Liver (tissue), 9 donors: ENCODE data around the gene SCGB1D1. TPM values are rescaled to one million over a fixed set of nuclear protein-coding genes. Genes with fewer than 3 reads are reported as not detected.

ENCODE experiments used
- DNase-seq: peaks from one replicate; pipeline ENCODE4 v3.0.0-alpha.2; 2017; ENCODE audit warnings: low spot score
- H3K27ac ChIP-seq, 2 donors: one replicate each; pipeline ENCODE4 v1.7.0; 2013; ENCODE audit warnings: inconsistent platforms in 2 of 2, low read length in 2 of 2, control low read depth in 1 of 2, low read depth in 1 of 2, mild to moderate bottlenecking in 1 of 2
- H3K27me3 ChIP-seq, 4 donors: one replicate each; pipeline versions ENCODE4 v1.6.1 to v1.7.0; 2013; ENCODE audit warnings: low read length in 3 of 4, inconsistent platforms in 1 of 4, mild to moderate bottlenecking in 1 of 4, moderate library complexity in 1 of 4; ENCODE audit not compliant: control insufficient read depth in 4 of 4, insufficient read depth in 4 of 4
- H3K36me3 ChIP-seq, 4 donors: one replicate each; pipeline versions ENCODE4 v1.6.1 to v1.7.0; 2013; ENCODE audit warnings: low read length in 3 of 4, mild to moderate bottlenecking in 3 of 4, low read depth in 1 of 4, moderate library complexity in 1 of 4; ENCODE audit not compliant: control insufficient read depth in 4 of 4, insufficient read depth in 3 of 4
- H3K4me1 ChIP-seq, 4 donors: one replicate each; pipeline versions ENCODE4 v1.6.1 to v1.7.0; 2013; ENCODE audit warnings: low read length in 3 of 4, mild to moderate bottlenecking in 3 of 4, moderate library complexity in 1 of 4; ENCODE audit not compliant: control insufficient read depth in 4 of 4, insufficient read depth in 4 of 4
- H3K4me3 ChIP-seq, 3 donors: one replicate each; pipeline versions ENCODE4 v1.6.1 to v1.7.0; 2013; ENCODE audit warnings: low read length in 3 of 3, control low read depth in 1 of 3, low read depth in 1 of 3, mild to moderate bottlenecking in 1 of 3
- H3K9ac ChIP-seq, 2 donors: one replicate each; pipeline ENCODE4 v1.7.0; 2013; ENCODE audit warnings: low read length in 2 of 2, mild to moderate bottlenecking in 2 of 2, moderate library complexity in 2 of 2, control low read depth in 1 of 2, low read depth in 1 of 2
- H3K9me3 ChIP-seq, 4 donors: one replicate each; pipeline versions ENCODE4 v1.6.1 to v1.7.0; 2013; ENCODE audit warnings: low read length in 3 of 4; ENCODE audit not compliant: control insufficient read depth in 4 of 4
- EGR1 ChIP-seq, 2 donors: IDR thresholded peaks; 2 replicates each; pipeline ENCODE4 v1.6.1; 2016 to 2018; ENCODE audit warnings: antibody characterized with exemption in 2 of 2, low read depth in 2 of 2
- FOXA1 ChIP-seq: IDR thresholded peaks from 2 replicates; pipeline ENCODE4 v1.6.1; 2016; ENCODE audit warnings: antibody characterized with exemption
- FOXA2 ChIP-seq: IDR thresholded peaks from 2 replicates; pipeline ENCODE4 v1.6.1; 2016; ENCODE audit warnings: antibody characterized with exemption
- GABPA ChIP-seq, 2 donors: IDR thresholded peaks in 1 of 2; conservative IDR thresholded peaks in 1 of 2; 2 replicates each; pipeline ENCODE4 v1.6.1; 2016; ENCODE audit warnings: antibody characterized with exemption in 2 of 2, mild to moderate bottlenecking in 1 of 2, moderate library complexity in 1 of 2
- RAD21 ChIP-seq, 2 donors: IDR thresholded peaks; 2 replicates each; pipeline ENCODE4 v1.6.1; 2016; ENCODE audit warnings: antibody characterized with exemption in 2 of 2, mild to moderate bottlenecking in 2 of 2
- SP1 ChIP-seq: IDR thresholded peaks from 2 replicates; pipeline ENCODE4 v1.6.1; 2018; ENCODE audit warnings: antibody characterized with exemption, mild to moderate bottlenecking
- TAF1 ChIP-seq: conservative IDR thresholded peaks from 2 replicates; pipeline ENCODE4 v1.6.1; 2016; ENCODE audit warnings: antibody characterized with exemption, mild to moderate bottlenecking
- WGBS: extraction: QIAGEN DNeasy Blood & Tissue Kit; methylation state at CpG from one replicate; pipeline ENCODE4 v1.1.7; 2013; 5-methylcytosine and 5-hydroxymethylcytosine counted together
- polyA plus RNA-seq, 2 donors: library from polyadenylated mRNA; stranded (reverse) in 1 of 2; unstranded in 1 of 2; fragments of 200-250 nt in 1 of 2; fragments of >200 nt in 1 of 2; fragmentation: Nextera tagmentation in 1 of 2; extraction: Ambion mirVana in 1 of 2; gene quantifications; one replicate each; pipeline versions ENCODE4 v1.2.1 to v1.2.3, GENCODE V29; 2013 to 2015
- total RNA-seq, 2 donors: library from RNA; depleted of rRNA; stranded (reverse); fragments of >200 nt; gene quantifications; one replicate each; pipeline ENCODE4 v1.2.3, GENCODE V29; 2014
- TF ChIP-seq, protein P1 (sequence below): fragments of 150-350 bp; IDR thresholded peaks from 2 replicates; pipeline ENCODE4 v1.5.1; 2017; ENCODE audit warnings: improper control_type of control experiment, low read depth, low read length; ENCODE audit not compliant: missing input control
- TF ChIP-seq, protein P2 (sequence below): IDR thresholded peaks from 2 replicates; pipeline ENCODE4 v1.6.1; 2016; ENCODE audit warnings: antibody characterized with exemption
- donor health status: healthy.
- donor health status: healthy.
- donor health status: healthy.
- donor health status: healthy.
- donor health status: healthy.

The SCGB1D1 gene
- total and polyA plus RNA-seq, 4 donors: not detected

DNA sequence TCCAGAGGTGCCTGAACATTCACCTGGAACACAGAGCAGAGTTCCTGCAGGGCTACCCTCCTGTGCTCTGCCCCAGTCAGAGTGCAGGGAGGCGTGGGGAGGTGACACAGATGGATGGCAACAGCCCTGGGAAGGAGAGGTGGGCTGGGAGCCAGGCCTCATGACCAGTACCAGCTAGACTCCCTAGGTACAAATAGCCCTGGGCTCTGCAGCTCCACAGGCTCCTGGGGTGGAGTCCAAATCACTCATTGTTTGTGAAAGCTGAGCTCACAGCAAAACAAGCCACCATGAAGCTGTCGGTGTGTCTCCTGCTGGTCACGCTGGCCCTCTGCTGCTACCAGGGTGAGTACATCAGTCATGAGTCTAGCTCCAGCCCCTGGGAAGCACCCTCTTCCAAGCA lies 52.0 kb downstream of the SCGB1D1 start, which contains the start of gene SCGB1D2:
SCGB1D2 (plus strand) TSS at position 219 of the 400 bp plus-strand sequence; CDS start at position 288, 69 bp downstream.
- H3K36me3 ChIP-seq: no peaks in the 10 kb centered on the region
- no peak for DNase-seq
- no peak for TF ChIP-seq SP1
- no peak for TF ChIP-seq FOXA2
- no peak for TF ChIP-seq FOXA1
- no peak for TF ChIP-seq GABPA (IDR thresholded peaks at IDR 0.05 in 1 of 2, conservative IDR thresholded peaks at IDR 0.05 in 1 of 2)
- TF ChIP-seq, protein P1, sequence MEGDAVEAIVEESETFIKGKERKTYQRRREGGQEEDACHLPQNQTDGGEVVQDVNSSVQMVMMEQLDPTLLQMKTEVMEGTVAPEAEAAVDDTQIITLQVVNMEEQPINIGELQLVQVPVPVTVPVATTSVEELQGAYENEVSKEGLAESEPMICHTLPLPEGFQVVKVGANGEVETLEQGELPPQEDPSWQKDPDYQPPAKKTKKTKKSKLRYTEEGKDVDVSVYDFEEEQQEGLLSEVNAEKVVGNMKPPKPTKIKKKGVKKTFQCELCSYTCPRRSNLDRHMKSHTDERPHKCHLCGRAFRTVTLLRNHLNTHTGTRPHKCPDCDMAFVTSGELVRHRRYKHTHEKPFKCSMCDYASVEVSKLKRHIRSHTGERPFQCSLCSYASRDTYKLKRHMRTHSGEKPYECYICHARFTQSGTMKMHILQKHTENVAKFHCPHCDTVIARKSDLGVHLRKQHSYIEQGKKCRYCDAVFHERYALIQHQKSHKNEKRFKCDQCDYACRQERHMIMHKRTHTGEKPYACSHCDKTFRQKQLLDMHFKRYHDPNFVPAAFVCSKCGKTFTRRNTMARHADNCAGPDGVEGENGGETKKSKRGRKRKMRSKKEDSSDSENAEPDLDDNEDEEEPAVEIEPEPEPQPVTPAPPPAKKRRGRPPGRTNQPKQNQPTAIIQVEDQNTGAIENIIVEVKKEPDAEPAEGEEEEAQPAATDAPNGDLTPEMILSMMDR: no peak
- no peak for TF ChIP-seq EGR1 (IDR thresholded peaks at IDR 0.05; ENCODE audit: low read depth in 2 of 2)
- TF ChIP-seq TAF1: no peak
- TF ChIP-seq, protein P2, sequence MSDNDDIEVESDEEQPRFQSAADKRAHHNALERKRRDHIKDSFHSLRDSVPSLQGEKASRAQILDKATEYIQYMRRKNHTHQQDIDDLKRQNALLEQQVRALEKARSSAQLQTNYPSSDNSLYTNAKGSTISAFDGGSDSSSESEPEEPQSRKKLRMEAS: no peak
- TF ChIP-seq RAD21 (IDR thresholded peaks at IDR 0.05): no peak
- no peak within 1 kb of the TSS for H3K9ac ChIP-seq
- no peak within 1 kb of the TSS for H3K27ac ChIP-seq
- no peaks in the 10 kb centered on the region for H3K4me1 ChIP-seq
- 21% methylated on average over 3 of the region's 3 CpGs for WGBS
- H3K9me3 ChIP-seq: no peaks in the 10 kb centered on the region
- no peaks in the 10 kb centered on the region for H3K27me3 ChIP-seq
- no peak within 1 kb of the TSS for H3K4me3 ChIP-seq

Other genes starting within 250 kb of the SCGB1D1 start
- 1 to 10 TPM; 1.3 to 1.6 TPM for gene BEST1, start 239.9 kb upstream of the SCGB1D1 start, total RNA-seq
- gene BEST1, start 239.9 kb upstream of the SCGB1D1 start, polyA plus RNA-seq: under 1 TPM; 0.22 to 0.85 TPM
- gene FTH1, start 222.6 kb upstream of the SCGB1D1 start, total RNA-seq: 100 to 1,000 TPM; 592 to 949 TPM
- gene FTH1, start 222.6 kb upstream of the SCGB1D1 start, polyA plus RNA-seq: 1,000 to 10,000 TPM; 3,401 to 4,630 TPM
- gene INCENP, start 66.2 kb upstream of the SCGB1D1 start, total RNA-seq: 10 to 100 TPM in 1 of 2 donors, 1 to 10 TPM in 1; 5.4 to 34.4 TPM
- gene INCENP, start 66.2 kb upstream of the SCGB1D1 start, polyA plus RNA-seq: 1 to 10 TPM; 2.4 to 4.1 TPM
- under 1 TPM in 1 of 2 donors, not detected in 1; 0.33 TPM for gene SCGB2A1, start 18.5 kb downstream of the SCGB1D1 start, total RNA-seq
- not detected for gene SCGB2A1, start 18.5 kb downstream of the SCGB1D1 start, polyA plus RNA-seq
- gene SCGB1D2, start 52.0 kb downstream of the SCGB1D1 start, total RNA-seq: not detected
- not detected for gene SCGB1D2, start 52.0 kb downstream of the SCGB1D1 start, polyA plus RNA-seq
- not detected for gene SCGB2A2, start 79.9 kb downstream of the SCGB1D1 start, total RNA-seq
- gene SCGB2A2, start 79.9 kb downstream of the SCGB1D1 start, polyA plus RNA-seq: not detected
- gene SCGB1D4, start 108.9 kb downstream of the SCGB1D1 start, total RNA-seq: not detected
- gene SCGB1D4, start 108.9 kb downstream of the SCGB1D1 start, polyA plus RNA-seq: not detected
- gene ASRGL1, start 147.2 kb downstream of the SCGB1D1 start, total RNA-seq: 10 to 100 TPM in 1 of 2 donors, 1 to 10 TPM in 1; 3.7 to 15.2 TPM
- 10 to 100 TPM in 1 of 2 donors, 1 to 10 TPM in 1; 4.4 to 11.9 TPM for gene ASRGL1, start 147.2 kb downstream of the SCGB1D1 start, polyA plus RNA-seq
- not detected for gene SCGB1A1, start 228.8 kb downstream of the SCGB1D1 start, total RNA-seq
- gene SCGB1A1, start 228.8 kb downstream of the SCGB1D1 start, polyA plus RNA-seq: not detected